Naive B cell (primary cell): Measurements from ENCODE around the gene DISP2. TPM values are rescaled to one million over a fixed set of nuclear protein-coding genes. Genes with fewer than 3 reads are reported as not detected.

ENCODE experiments used
- ATAC-seq, 2 donors: fragments of 150-1000 bp; cut with Tn5 transposase; 2 replicates each; pipeline ENCODE4 v1.10.0; 2021; ENCODE audit warnings: low read depth in 2 of 2, mild to moderate bottlenecking in 2 of 2, moderate library complexity in 2 of 2
- DNase-seq: peaks from one replicate; pipeline ENCODE4 v3.0.0; 2022
- H3K27ac Mint-ChIP-seq, 6 donors: one replicate each; pipeline ENCODE4 v1.8.0; 2020 to 2022; ENCODE audit warnings: mild to moderate bottlenecking in 6 of 6, mixed read lengths in 6 of 6, moderate library complexity in 5 of 6, inconsistent platforms in 2 of 6
- H3K27me3 Mint-ChIP-seq, 3 donors: one replicate each; pipeline ENCODE4 v1.8.0; 2021 to 2022; ENCODE audit warnings: mixed read lengths in 3 of 3, mild to moderate bottlenecking in 1 of 3
- H3K36me3 Mint-ChIP-seq, 2 donors: one replicate each; pipeline ENCODE4 v1.8.0; 2020 to 2022; ENCODE audit warnings: mixed read lengths in 2 of 2, inconsistent platforms in 1 of 2, mild to moderate bottlenecking in 1 of 2
- H3K4me1 Mint-ChIP-seq, 3 donors: one replicate each; pipeline ENCODE4 v1.8.0; 2020 to 2022; ENCODE audit warnings: mixed read lengths in 3 of 3, inconsistent platforms in 1 of 3, mild to moderate bottlenecking in 1 of 3, moderate library complexity in 1 of 3
- H3K4me3 Mint-ChIP-seq, 8 donors: one replicate each; pipeline ENCODE4 v1.8.0; 2020 to 2022; ENCODE audit warnings: mild to moderate bottlenecking in 8 of 8, mixed read lengths in 8 of 8, moderate library complexity in 8 of 8, inconsistent platforms in 2 of 8
- H3K9me3 Mint-ChIP-seq, 7 donors: one replicate each; pipeline ENCODE4 v1.8.0; 2020 to 2022; ENCODE audit warnings: mixed read lengths in 7 of 7, mild to moderate bottlenecking in 5 of 7, inconsistent platforms in 2 of 7, moderate library complexity in 1 of 7
- polyA plus RNA-seq, 6 donors: library from polyadenylated mRNA; unstranded; fragments of 300-500 nt; fragmentation: Illumina TruSeq; gene quantifications; one replicate each; pipeline ENCODE4 v1.2.3, GENCODE V29; 2021; ENCODE audit warnings: low read depth in 6 of 6

The DISP2 gene
- polyA plus RNA-seq, 6 donors from 2014 or later: 0.23 to 0.47 (median 0.25) TPM; not detected in 3

DNA sequence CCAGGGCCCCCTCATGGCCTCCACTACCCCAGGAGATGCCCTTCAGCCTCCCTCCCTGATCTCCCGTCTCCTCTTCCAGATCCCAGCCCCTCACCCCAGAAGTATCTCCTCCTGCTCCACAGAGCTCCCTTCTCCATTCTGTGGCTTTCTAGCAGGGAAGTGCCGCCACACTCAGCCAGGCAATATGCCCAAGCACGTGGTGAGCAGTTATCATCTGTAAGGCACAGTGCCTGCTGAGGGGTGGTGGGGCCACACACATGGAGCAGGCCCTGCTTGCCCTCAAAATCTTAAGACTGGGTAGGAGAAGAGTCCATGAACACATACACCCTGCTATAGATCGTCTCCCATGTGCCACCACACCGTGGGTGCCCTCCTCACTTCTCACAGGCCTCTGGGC, 9.5 kb upstream of the DISP2 start:
- no peaks in the 10 kb centered on the region for H3K9me3 Mint-ChIP-seq
- no peaks in the 10 kb centered on the region for H3K36me3 Mint-ChIP-seq
- ATAC-seq (no peak), DNase-seq (no peak)
- no peak overlapping the region for H3K27ac Mint-ChIP-seq
- H3K27me3 Mint-ChIP-seq: peaks cover 0 to 2% (median 0%) of the 10 kb centered on the region in 3 donors
- no peaks in the 10 kb centered on the region for H3K4me1 Mint-ChIP-seq
- no peak overlapping the region for H3K4me3 Mint-ChIP-seq

DNA sequence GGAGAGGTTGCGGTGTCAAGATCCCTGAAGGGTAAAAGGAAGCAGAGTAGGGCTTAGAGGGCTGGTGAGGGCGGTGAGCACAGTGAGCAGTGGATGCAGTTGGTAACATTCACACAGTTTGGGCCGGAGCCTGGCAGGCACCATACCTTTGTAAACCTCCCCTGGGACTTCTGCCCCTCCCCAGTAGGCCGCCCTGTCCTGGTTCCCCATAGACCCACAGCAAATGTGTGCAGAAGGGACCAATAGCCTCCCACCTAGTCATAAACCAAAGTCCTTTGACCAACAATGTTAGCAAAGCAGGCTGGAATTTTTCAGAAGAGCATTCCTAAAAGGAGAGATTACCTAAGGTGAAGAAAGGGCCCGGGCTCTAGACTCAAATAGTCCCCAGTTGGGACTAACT, 8.9 kb upstream of the DISP2 start:
- Mint-ChIP-seq H3K27me3 (peaks cover 0 to 8% (median 0%) of the 10 kb centered on the region in 3 donors), H3K36me3 (no peaks in the 10 kb centered on the region), H3K9me3 (no peaks in the 10 kb centered on the region), H3K4me3 (no peak overlapping the region), H3K4me1 (no peaks in the 10 kb centered on the region), H3K27ac (no peak overlapping the region)
- ATAC-seq: no peak
- DNase-seq: no peak

DNA sequence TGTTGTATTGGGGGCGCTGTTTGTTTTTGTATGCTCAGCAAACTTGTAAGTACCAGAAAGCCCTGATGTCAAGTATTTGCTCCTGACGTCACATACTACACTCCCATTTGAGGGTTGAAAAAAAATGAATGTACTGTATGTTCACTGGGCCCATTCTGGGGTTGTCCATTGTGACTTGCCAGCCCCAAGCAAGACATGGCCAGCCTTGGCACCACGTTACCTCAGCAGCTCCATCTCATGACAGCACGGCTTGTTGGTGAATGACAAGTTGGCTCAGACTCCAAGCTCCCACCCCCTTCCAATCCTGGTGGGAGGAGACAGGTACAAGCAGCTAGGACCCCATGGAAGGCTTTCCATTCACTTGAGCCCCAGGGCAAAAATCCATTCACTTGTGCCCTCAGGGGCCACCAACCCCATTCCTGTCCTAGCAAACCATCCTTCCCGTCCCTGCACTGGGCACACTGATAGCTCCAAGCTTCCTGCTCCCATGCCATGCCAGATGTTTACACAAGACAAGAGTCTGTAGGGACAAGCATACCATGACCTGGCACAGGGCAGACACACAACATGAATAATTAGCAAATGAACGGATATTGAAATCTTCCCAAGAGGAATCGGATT, 5.6 kb upstream of the DISP2 start:
- Mint-ChIP-seq H3K4me1 (peaks cover 3 to 9% (median 7%) of the 10 kb centered on the region in 3 donors), H3K27me3 (peaks cover 0 to 33% (median 11%) of the 10 kb centered on the region in 3 donors), H3K9me3 (no peaks in the 10 kb centered on the region), H3K4me3 (no peak overlapping the region), H3K27ac (no peak overlapping the region), H3K36me3 (no peaks in the 10 kb centered on the region)
- ATAC-seq: no peak
- no peak for DNase-seq

DNA sequence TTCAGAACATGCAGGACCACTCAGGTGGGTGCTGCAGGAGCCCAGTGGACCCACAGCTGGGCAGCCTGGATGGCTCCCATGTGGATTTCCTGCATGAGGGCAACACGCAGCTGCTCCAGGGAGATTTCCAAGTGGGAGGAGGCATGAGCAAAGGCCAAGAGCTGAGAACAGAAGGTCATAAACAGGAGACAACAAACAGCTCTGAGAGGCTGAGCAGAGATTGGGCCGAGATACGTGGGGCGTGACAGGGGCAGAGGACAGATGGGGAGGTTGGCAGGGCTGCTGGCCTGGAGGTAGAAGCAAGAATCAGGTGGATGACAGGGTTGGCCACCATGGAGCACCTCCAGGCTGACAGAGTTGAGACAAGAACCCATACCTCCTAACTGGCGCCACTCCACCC, 4.3 kb upstream of the DISP2 start:
- DNase-seq (no peak), ATAC-seq (no peak)
- no peak overlapping the region for H3K4me3 Mint-ChIP-seq
- H3K27ac Mint-ChIP-seq: no peak overlapping the region
- peaks cover 8 to 12% (median 10%) of the 10 kb centered on the region in 3 donors for H3K4me1 Mint-ChIP-seq
- no peaks in the 10 kb centered on the region for H3K9me3 Mint-ChIP-seq
- peaks cover 0 to 33% (median 11%) of the 10 kb centered on the region in 3 donors for H3K27me3 Mint-ChIP-seq
- no peaks in the 10 kb centered on the region for H3K36me3 Mint-ChIP-seq

DNA sequence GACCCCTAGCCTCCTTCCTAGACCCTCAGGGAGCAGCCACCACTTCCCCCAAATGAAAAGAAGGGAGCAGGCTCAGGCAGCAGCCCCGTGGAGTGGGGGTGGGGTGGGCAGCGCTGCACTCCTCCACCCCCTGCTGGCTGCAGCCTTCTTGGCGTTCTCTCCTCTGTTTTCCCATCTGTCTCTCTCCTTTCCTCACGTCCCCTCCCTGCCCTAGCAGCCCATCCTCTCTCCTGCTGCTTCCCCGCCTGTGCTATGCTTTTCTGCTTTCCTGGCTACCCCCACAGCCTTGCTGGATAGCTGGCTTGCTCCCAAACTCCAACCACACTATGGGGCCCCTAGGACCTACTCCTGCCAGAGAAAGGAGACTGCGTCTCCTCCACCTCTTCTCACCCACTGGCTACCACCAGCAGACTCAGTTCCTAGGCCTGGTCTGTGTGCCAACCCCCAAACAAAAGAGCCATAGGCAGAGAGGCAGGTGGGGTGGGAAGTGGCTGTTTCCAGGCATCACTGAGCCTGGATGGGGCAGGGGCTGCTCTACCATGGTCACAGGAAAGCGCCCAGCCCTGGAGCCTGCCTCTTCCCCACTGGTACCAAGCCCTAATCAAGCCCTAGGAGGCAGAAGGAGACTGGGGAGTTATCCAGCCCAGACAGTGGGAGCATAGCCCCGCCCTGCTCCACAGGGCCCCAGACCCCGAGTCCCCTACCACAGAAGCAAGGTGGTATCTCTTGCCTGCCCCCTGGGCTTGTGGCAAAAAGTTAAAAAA, 3.4 kb upstream of the DISP2 start:
- peaks cover 13 to 18% (median 14%) of the 10 kb centered on the region in 3 donors for H3K4me1 Mint-ChIP-seq
- peaks cover 0 to 33% (median 11%) of the 10 kb centered on the region in 3 donors for H3K27me3 Mint-ChIP-seq
- no peak for DNase-seq
- ATAC-seq: no peak
- no peaks in the 10 kb centered on the region for H3K36me3 Mint-ChIP-seq
- no peaks in the 10 kb centered on the region for H3K9me3 Mint-ChIP-seq
- H3K4me3 Mint-ChIP-seq: peak overlapping the region in 1 of 8 donors; percentile 9
- no peak overlapping the region for H3K27ac Mint-ChIP-seq

DNA sequence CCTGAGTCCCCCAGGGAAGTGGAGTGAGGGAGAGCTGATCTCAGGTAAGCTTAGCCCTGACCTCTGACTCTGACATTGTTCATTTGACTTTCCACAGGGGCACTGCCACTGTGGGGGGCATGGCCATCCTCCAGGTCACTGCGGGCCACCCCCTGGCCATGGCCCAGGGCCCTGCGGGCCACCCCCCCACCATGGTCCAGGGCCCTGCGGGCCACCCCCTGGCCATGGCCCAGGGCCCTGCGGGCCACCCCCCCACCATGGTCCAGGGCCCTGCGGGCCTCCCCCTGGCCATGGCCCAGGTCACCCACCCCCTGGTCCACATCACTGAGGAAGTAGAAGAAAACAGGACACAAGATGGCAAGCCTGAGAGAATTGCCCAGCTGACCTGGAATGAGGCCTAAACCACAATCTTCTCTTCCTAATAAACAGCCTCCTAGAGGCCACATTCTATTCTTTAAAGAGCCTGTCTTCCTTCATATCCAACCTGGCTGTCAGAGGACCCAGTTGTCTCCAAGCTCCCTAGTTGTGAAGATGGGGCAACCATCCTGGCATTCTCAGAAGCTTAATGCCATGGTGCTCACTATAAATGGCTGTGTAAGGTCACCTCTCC, 1.9 kb upstream of the DISP2 start:
- no peak for ATAC-seq
- Mint-ChIP-seq H3K9me3 (no peaks in the 10 kb centered on the region), H3K27ac (no peak overlapping the region), H3K36me3 (no peaks in the 10 kb centered on the region), H3K4me1 (peaks cover 13 to 18% (median 14%) of the 10 kb centered on the region in 3 donors), H3K4me3 (peak overlapping the region in 1 of 8 donors; percentile 65), H3K27me3 (peaks cover 0 to 33% (median 11%) of the 10 kb centered on the region in 3 donors)
- no peak for DNase-seq

DNA sequence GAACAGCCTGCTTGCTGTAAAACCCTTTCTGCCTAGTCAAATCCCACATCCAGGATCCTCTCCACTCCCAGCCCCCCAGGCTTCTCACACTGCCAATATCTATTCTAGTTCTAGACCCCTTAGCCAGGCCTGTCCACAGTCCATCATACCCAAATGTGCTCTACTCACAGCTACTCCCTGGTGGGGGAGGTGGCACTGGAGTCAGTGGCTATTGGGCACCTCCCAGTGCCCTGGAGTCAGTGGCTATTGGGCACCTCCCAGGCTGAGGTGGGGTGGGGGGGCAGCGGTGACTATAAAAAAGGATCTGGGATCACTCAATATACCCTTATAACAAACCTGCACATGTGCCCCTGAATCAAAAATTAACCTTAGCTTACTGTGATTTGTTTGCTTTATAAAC, 773 bp upstream of the DISP2 start:
- H3K4me1 Mint-ChIP-seq: peaks cover 13 to 18% (median 14%) of the 10 kb centered on the region in 3 donors
- peak overlapping the region; percentile 61 to 88 (median 78) for H3K4me3 Mint-ChIP-seq
- ATAC-seq: no peak
- no peaks in the 10 kb centered on the region for H3K9me3 Mint-ChIP-seq
- H3K27ac Mint-ChIP-seq: peak overlapping the region in 2 of 6 donors; percentile 51 to 79
- peaks cover 0 to 1% of the 10 kb centered on the region in 2 donors for H3K36me3 Mint-ChIP-seq
- peaks cover 0 to 33% (median 11%) of the 10 kb centered on the region in 3 donors for H3K27me3 Mint-ChIP-seq
- no peak for DNase-seq

DNA sequence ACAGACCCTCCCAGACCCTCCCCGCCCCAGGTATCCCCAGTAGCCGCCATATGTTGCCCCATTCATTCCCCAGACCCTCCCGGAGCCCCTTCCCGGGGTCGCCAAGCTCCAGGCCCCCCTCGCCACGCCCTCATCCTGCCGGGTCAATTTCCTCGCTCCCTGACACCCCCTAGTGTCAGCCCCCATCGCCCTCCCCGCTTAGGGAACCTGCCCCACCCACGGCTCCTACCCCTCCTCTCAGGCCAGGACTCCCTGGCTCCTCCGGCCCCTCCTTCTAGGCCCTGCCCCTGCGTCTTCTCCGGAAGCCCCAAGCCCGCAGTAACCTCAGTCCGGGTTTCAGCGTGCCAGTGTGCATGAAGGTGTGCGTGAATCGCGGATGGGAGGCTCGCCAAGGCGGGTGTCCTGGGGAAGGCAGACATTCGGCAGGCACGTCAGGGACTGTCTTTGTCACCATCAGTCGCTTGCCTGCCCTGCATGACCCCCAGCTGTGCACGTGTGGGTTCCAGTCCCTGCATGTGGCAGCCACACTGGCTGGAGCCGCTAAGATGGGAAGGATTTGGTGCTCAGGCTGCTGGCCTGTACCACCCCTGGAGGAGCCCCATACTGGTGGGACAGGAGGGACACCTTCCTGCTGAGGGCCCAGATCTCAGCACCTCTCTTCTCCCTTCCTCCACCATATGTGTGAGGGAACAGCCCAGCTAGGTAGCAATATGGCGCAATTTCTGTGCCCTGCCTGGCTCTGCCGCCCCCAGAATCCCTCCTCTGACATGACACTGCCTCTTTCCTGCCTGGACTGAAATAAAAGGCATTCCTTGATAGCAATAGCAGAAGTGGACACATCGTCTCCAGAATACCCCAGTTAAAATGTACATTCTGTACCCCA, 693 bp downstream of the DISP2 start:
- peak; percentile 21 to 32 for ATAC-seq
- Mint-ChIP-seq H3K27ac (peak overlapping the region in 3 of 6 donors; percentile 31 to 89 (median 47)), H3K27me3 (peaks cover 0 to 29% (median 11%) of the 10 kb centered on the region in 3 donors), H3K9me3 (no peaks in the 10 kb centered on the region), H3K36me3 (peaks cover 0 to 8% of the 10 kb centered on the region in 2 donors), H3K4me1 (peaks cover 16 to 18% (median 18%) of the 10 kb centered on the region in 3 donors), H3K4me3 (peak overlapping the region; percentile 71 to 92 (median 84))
- no peak for DNase-seq

DNA sequence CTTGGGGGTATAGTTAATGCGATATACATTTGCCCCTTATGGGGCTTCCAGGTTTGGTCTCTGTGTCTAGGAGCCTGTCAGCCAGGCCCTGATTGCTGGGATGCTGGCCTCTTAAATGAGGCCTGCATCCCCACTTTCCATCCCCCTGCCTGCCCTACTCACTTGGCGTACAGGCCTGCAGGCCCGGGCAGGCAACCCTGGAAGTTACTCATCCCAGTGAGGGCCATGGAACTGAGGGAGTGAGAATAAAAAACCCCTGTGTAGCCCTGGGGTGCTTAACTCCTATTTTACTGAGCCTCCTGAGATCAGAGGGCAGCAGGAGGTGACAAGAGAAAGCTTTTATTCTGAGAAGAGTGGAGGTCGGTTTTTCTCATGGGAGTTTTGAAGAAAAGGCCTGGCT, 2.0 kb downstream of the DISP2 start:
- no peaks in the 10 kb centered on the region for H3K9me3 Mint-ChIP-seq
- DNase-seq (no peak), ATAC-seq (no peak)
- H3K36me3 Mint-ChIP-seq: peaks cover 0 to 8% of the 10 kb centered on the region in 2 donors
- H3K27me3 Mint-ChIP-seq: peaks cover 0 to 18% (median 11%) of the 10 kb centered on the region in 3 donors
- peaks cover 17 to 18% (median 18%) of the 10 kb centered on the region in 3 donors for H3K4me1 Mint-ChIP-seq
- H3K27ac Mint-ChIP-seq: no peak overlapping the region
- H3K4me3 Mint-ChIP-seq: peak overlapping the region in 4 of 8 donors; percentile 7 to 84 (median 44)

DNA sequence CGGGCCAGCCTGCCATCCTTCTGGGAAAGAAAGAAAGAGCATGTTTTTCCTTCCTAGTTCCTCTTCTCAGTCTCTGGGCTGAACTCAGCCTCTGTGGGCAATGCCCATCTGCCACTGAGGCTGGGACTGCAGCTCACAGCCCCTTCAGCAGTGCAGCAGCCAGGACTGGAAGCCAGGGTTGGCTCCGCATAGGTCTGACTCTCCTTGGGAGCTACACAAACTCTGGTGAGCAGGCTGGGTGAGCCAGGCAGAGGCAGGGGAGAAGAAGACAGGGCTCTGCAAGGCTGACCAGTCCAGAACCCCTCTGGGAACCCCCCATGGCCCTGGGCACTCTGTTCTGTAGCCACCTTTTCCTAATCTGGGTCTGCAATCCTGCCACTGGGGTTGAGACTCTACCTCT, 3.6 kb downstream of the DISP2 start:
- Mint-ChIP-seq H3K36me3 (peaks cover 0 to 8% of the 10 kb centered on the region in 2 donors), H3K27ac (no peak overlapping the region), H3K4me1 (peaks cover 16 to 30% (median 18%) of the 10 kb centered on the region in 3 donors), H3K27me3 (peaks cover 0 to 6% (median 5%) of the 10 kb centered on the region in 3 donors), H3K9me3 (no peaks in the 10 kb centered on the region), H3K4me3 (no peak overlapping the region)
- DNase-seq (no peak), ATAC-seq (no peak)

DNA sequence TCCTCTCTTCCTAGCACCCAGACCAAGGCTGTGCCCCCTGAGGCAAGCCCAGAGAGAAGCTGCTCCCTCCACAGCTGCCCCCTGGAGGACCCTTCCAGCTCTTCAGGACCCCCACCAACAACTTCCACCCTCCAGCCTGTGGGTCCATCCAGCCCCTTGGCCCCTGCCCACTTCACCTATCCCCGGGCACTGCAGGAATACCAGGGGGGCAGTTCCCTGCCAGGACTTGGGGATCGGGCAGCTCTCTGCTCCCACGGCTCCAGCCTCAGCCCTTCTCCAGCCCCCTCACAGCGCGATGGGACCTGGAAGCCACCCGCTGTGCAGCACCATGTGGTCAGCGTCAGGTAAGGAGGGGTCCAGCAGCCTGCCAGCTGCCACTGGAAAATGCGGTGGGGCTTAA, 5.6 kb downstream of the DISP2 start:
- Mint-ChIP-seq H3K4me3 (no peak overlapping the region), H3K4me1 (peaks cover 18 to 34% (median 21%) of the 10 kb centered on the region in 3 donors), H3K9me3 (no peaks in the 10 kb centered on the region), H3K27ac (no peak overlapping the region), H3K36me3 (peaks cover 0 to 8% of the 10 kb centered on the region in 2 donors), H3K27me3 (no peaks in the 10 kb centered on the region)
- ATAC-seq (no peak), DNase-seq (no peak)

DNA sequence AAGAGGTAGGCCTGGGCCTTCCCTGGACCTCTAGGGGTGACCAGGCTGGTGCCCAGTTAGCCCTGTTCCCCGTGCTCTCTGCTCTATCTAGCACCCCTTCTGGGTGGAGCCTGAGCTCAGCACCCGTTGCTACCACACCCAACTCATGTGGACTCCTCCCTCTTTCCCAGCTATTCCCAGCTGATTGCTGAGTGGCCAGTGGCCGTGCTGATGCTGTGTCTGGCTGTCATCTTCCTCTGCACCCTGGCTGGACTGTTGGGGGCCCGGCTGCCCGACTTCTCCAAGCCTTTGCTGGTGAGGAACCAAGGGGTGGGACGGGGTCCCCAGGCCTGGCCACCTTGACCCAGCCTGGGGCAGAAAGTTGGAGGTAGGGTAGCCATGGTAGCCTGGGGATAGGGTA, 6.2 kb downstream of the DISP2 start:
- Mint-ChIP-seq H3K27ac (peak overlapping the region in 1 of 6 donors; percentile 37), H3K4me1 (peaks cover 17 to 31% (median 17%) of the 10 kb centered on the region in 3 donors), H3K36me3 (peaks cover 0 to 8% of the 10 kb centered on the region in 2 donors), H3K4me3 (no peak overlapping the region), H3K9me3 (no peaks in the 10 kb centered on the region), H3K27me3 (no peaks in the 10 kb centered on the region)
- ATAC-seq (no peak), DNase-seq (no peak)

DNA sequence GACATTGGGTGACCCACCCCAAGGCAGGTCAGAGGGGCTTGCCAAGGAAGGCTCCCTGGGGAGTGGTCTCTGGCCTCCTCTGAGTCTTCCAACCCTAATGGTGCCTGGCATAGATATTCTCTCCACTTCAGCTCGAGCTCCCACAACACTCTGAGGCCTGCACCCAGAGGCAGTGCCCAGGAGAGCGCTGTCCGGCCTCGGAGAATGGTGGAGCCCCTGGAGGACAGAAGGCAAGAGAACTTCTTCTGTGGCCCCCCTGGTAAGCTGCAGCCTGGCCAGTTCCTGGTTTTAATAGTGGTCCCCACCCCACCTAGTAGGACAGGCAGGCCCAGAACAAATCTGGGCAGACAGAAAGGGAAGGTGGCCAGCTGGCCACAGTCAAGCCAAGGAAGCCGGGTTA, 7.0 kb downstream of the DISP2 start:
- H3K9me3 Mint-ChIP-seq: no peaks in the 10 kb centered on the region
- peaks cover 18 to 34% (median 20%) of the 10 kb centered on the region in 3 donors for H3K4me1 Mint-ChIP-seq
- ATAC-seq (no peak), DNase-seq (no peak)
- H3K36me3 Mint-ChIP-seq: peaks cover 0 to 8% of the 10 kb centered on the region in 2 donors
- H3K27ac Mint-ChIP-seq: no peak overlapping the region
- no peaks in the 10 kb centered on the region for H3K27me3 Mint-ChIP-seq
- peak overlapping the region in 2 of 8 donors; percentile 29 to 47 for H3K4me3 Mint-ChIP-seq
